HepG2 (cell line): ENCODE results near the gene WDR47. TPM values are rescaled to one million over a fixed set of nuclear protein-coding genes. Genes with fewer than 3 reads are reported as not detected.

ENCODE experiments used
- FIP1L1 ChIP-seq: fragments of 200-400 bp; formaldehyde crosslinking; IDR thresholded peaks from 2 replicates; pipeline ENCODE4 v1.6.1; 2018; ENCODE audit warnings: low read depth, mild to moderate bottlenecking, low read length, moderate library complexity, borderline replicate concordance; ENCODE audit not compliant: insufficient read depth
- GTF2F1 ChIP-seq: fragments of 150-350 bp; IDR thresholded peaks from 2 replicates; pipeline ENCODE4 v1.6.1; 2014; ENCODE audit warnings: low read length
- ZFP36L2 ChIP-seq: sonication (generic); formaldehyde crosslinking; IDR thresholded peaks from 2 replicates; pipeline ENCODE4 v1.4.0; 2020; ENCODE audit warnings: missing genetic modification reagents
- polyA plus RNA-seq, 8 experiments: library from polyadenylated mRNA; depleted of rRNA in 3 of 8; stranded (reverse) in 7 of 8; unstranded in 1 of 8; fragments of >200 nt; fragmentation: Illumina TruSeq in 4 of 8; extraction: Trizol in 4 of 8; gene quantifications; 2 replicates each; pipeline versions ENCODE4 v1.2.1 to v1.2.3, GENCODE V29; 2011 to 2016; ENCODE audit warnings: low read depth in 4 of 8, missing spikeins in 1 of 8, mixed read lengths in 1 of 8; ENCODE audit not compliant: insufficient read depth in 1 of 8
- total RNA-seq, 5 experiments: library from RNA; depleted of rRNA; stranded (reverse); fragments of >200 nt; fragmentation: Illumina TruSeq; extraction: Trizol; gene quantifications; 2 replicates each; pipeline ENCODE4 v1.2.3, GENCODE V29; 2016; ENCODE audit warnings: low read depth in 1 of 5
- TF ChIP-seq, protein P1 (sequence below), 2 experiments: fragments of 450-650 bp in 1 of 2; sonication (generic) in 1 of 2; formaldehyde crosslinking in 1 of 2; IDR thresholded peaks; 2 replicates each; pipeline versions ENCODE4 v1.6.1 to v1.8.0; 2016 to 2022; ENCODE audit warnings: antibody characterized with exemption in 1 of 2, mild to moderate bottlenecking in 1 of 2, missing genetic modification reagents in 1 of 2
- TF ChIP-seq, protein P2 (sequence below): sonication (generic); formaldehyde crosslinking; IDR thresholded peaks from 2 replicates; pipeline ENCODE4 v1.4.0; 2020; ENCODE audit warnings: missing genetic modification reagents, borderline replicate concordance
- TF ChIP-seq, protein P3 (sequence below): sonication (generic); formaldehyde crosslinking; IDR thresholded peaks from 2 replicates; pipeline ENCODE4 v1.8.1; 2023; ENCODE audit warnings: missing genetic modification reagents, mild to moderate bottlenecking, borderline replicate concordance
- TF ChIP-seq, protein P4 (sequence below): sonication (generic); formaldehyde crosslinking; IDR thresholded peaks from 2 replicates; pipeline ENCODE4 v1.5.1; 2020; ENCODE audit warnings: mild to moderate bottlenecking, missing genetic modification reagents

WDR47 gene
- total and polyA plus RNA-seq, 2 of the 13 experiments (the other 11 are each of a cell fraction or from before 2014, with no cell fraction given), result 4.3 to 5.9 TPM

DNA sequence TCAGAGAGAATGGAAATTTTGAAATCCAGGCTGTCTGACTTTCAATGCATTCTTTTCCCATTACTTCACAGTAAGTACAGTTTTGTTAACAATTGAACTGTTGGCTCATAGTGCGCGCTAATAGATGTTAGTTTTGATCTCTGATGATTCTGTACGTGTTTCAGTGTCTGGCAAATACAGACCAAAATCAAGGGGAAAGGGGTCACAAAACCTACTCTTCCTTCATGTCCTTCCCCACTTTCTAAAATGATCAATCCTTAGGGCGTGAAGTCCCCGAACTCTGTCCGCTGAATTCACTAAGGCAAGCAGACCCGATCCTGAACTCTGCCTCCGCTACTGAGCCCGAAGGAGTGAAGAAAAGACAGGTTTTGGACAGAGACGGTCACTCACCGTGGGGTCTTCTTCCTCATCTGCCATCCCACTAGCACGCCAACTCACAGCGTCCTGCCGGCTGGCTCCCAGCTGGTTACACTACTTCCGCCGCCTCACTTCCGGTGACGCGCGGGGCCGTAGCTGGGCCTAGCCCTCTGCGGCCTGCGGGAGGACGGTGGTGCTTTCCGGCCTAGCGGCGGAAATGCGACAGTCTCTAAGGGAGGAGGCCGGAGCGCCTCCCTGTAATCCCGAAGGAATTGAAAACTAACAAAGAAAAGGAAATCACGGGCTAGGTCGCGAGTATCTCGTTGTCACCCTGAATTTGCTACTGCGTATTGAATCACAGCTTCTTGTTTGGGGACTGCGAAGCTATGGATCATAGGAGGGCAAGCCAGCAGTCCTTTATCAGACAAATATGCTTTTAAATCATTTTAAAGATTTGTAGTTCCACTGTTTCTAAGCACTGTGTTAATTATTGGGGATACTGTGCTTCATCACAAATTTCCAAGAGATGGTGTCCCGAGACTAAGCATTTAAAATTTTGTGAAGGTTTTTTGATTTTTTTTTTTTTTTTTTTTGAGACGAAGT lies 33.9 kb upstream of the WDR47 start, which contains the start of gene TAF13 (continued):
- TF ChIP-seq, protein P1, sequence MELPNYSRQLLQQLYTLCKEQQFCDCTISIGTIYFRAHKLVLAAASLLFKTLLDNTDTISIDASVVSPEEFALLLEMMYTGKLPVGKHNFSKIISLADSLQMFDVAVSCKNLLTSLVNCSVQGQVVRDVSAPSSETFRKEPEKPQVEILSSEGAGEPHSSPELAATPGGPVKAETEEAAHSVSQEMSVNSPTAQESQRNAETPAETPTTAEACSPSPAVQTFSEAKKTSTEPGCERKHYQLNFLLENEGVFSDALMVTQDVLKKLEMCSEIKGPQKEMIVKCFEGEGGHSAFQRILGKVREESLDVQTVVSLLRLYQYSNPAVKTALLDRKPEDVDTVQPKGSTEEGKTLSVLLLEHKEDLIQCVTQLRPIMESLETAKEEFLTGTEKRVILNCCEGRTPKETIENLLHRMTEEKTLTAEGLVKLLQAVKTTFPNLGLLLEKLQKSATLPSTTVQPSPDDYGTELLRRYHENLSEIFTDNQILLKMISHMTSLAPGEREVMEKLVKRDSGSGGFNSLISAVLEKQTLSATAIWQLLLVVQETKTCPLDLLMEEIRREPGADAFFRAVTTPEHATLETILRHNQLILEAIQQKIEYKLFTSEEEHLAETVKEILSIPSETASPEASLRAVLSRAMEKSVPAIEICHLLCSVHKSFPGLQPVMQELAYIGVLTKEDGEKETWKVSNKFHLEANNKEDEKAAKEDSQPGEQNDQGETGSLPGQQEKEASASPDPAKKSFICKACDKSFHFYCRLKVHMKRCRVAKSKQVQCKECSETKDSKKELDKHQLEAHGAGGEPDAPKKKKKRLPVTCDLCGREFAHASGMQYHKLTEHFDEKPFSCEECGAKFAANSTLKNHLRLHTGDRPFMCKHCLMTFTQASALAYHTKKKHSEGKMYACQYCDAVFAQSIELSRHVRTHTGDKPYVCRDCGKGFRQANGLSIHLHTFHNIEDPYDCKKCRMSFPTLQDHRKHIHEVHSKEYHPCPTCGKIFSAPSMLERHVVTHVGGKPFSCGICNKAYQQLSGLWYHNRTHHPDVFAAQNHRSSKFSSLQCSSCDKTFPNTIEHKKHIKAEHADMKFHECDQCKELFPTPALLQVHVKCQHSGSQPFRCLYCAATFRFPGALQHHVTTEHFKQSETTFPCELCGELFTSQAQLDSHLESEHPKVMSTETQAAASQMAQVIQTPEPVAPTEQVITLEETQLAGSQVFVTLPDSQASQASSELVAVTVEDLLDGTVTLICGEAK (IDR thresholded peaks at IDR 0.05), result peak; percentile 78
- TF ChIP-seq, protein P1 (CRISPR knock-in tag; IDR thresholded peaks at IDR 0.05), result peak; percentile 79; the same call in 1 of the 2 replicates
- no peak for TF ChIP-seq GTF2F1
- TF ChIP-seq, protein P2, sequence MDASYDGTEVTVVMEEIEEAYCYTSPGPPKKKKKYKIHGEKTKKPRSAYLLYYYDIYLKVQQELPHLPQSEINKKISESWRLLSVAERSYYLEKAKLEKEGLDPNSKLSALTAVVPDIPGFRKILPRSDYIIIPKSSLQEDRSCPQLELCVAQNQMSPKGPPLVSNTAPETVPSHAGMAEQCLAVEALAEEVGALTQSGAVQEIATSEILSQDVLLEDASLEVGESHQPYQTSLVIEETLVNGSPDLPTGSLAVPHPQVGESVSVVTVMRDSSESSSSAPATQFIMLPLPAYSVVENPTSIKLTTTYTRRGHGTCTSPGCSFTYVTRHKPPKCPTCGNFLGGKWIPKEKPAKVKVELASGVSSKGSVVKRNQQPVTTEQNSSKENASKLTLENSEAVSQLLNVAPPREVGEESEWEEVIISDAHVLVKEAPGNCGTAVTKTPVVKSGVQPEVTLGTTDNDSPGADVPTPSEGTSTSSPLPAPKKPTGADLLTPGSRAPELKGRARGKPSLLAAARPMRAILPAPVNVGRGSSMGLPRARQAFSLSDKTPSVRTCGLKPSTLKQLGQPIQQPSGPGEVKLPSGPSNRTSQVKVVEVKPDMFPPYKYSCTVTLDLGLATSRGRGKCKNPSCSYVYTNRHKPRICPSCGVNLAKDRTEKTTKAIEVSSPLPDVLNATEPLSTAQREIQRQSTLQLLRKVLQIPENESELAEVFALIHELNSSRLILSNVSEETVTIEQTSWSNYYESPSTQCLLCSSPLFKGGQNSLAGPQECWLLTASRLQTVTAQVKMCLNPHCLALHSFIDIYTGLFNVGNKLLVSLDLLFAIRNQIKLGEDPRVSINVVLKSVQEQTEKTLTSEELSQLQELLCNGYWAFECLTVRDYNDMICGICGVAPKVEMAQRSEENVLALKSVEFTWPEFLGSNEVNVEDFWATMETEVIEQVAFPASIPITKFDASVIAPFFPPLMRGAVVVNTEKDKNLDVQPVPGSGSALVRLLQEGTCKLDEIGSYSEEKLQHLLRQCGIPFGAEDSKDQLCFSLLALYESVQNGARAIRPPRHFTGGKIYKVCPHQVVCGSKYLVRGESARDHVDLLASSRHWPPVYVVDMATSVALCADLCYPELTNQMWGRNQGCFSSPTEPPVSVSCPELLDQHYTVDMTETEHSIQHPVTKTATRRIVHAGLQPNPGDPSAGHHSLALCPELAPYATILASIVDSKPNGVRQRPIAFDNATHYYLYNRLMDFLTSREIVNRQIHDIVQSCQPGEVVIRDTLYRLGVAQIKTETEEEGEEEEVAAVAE (CRISPR knock-in tag), result no peak
- TF ChIP-seq, protein P3, sequence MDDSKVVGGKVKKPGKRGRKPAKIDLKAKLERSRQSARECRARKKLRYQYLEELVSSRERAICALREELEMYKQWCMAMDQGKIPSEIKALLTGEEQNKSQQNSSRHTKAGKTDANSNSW, result 0 out of 2 replicates have a peak, but pooled peaks have one; percentile 38
- no peak for TF ChIP-seq FIP1L1
- TF ChIP-seq, protein P4, sequence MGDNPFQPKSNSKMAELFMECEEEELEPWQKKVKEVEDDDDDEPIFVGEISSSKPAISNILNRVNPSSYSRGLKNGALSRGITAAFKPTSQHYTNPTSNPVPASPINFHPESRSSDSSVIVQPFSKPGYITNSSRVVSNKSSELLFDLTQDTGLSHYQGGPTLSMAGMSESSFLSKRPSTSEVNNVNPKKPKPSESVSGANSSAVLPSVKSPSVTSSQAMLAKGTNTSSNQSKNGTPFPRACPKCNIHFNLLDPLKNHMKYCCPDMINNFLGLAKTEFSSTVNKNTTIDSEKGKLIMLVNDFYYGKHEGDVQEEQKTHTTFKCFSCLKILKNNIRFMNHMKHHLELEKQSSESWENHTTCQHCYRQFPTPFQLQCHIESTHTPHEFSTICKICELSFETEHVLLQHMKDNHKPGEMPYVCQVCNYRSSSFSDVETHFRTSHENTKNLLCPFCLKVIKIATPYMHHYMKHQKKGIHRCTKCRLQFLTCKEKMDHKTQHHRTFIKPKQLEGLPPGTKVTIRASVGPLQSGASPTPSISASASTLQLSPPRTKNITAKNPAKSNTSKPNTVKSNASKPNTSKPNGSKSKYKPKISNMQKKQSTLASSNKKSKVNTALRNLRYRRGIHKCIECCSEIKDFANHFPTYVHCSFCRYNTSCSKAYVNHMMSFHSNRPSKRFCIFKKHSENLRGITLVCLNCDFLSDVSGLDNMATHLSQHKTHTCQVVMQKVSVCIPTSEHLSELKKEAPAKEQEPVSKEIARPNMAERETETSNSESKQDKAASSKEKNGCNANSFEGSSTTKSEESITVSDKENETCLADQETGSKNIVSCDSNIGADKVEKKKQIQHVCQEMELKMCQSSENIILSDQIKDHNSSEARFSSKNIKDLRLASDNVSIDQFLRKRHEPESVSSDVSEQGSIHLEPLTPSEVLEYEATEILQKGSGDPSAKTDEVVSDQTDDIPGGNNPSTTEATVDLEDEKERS, result peak; percentile 44; the same call in 1 of the 2 replicates
- no peak for TF ChIP-seq ZFP36L2 (CRISPR knock-in tag)
